HepG2 (cell line): ENCODE measurements around the gene COL4A6. TPM values are rescaled to one million over a fixed set of nuclear protein-coding genes. Genes with fewer than 3 reads are reported as not detected.

Source experiments
- ATAC-seq: fragments of 200-7000 bp; cut with Tn5 transposase; 3 replicates; pipeline ENCODE4 v1.9.1; 2020; ENCODE audit warnings: mild to moderate bottlenecking, moderate library complexity
- BruUV-seq: library from RNA; stranded (reverse); fragments of 400-500 nt; replicated peaks from 2 replicates; lab custom pipeline; 2021; lab: Mats Ljungman, UMichigan
- CTCF ChIA-PET: fragments of 300-600 bp; formaldehyde crosslinking; extraction: SDS; loops from one replicate; lab custom pipeline; 2021; ENCODE audit warnings: low total read pairs, inconsistent platforms, low intra/inter-chr PET ratio; lab: Yijun Ruan, JAX
- POLR2A ChIA-PET: fragments of 350-600 bp; sonication (Branson Sonifier 250); formaldehyde crosslinking; loops from one replicate; lab custom pipeline; 2020; ENCODE audit warnings: antibody characterized with exemption, inconsistent platforms; lab: Yijun Ruan, JAX
- DNase-seq: peaks from one replicate; pipeline ENCODE4 v3.0.0-alpha.2; 2015; ENCODE audit warnings: low spot score
- FAIRE-seq: peaks from 3 replicates; lab custom pipeline; 2011; peaks lifted over from hg19 to GRCh38; lab: Jason Lieb, UNC
- H2AFZ ChIP-seq: one replicate; pipeline ENCODE4 v1.6.1; 2011; ENCODE audit warnings: low read length, inconsistent platforms
- H3K27ac ChIP-seq: fragments of 300-600 bp; 3 replicates; pipeline ENCODE4 v1.8.0; 2011; ENCODE audit warnings: mixed run types, mild to moderate bottlenecking, mixed read lengths, low read length, inconsistent platforms; ENCODE audit not compliant: insufficient read depth; ENCODE audit errors: extremely low read length
- H3K27me3 ChIP-seq, 2 experiments: fragments of 200-600 bp in 1 of 2; 2 replicates in 1 of 2; 3 replicates in 1 of 2; pipeline versions ENCODE4 v1.6.0 to v1.8.0; 2011; ENCODE audit warnings: low read length in 2 of 2, mild to moderate bottlenecking in 2 of 2, moderate library complexity in 2 of 2, inconsistent platforms in 1 of 2; ENCODE audit not compliant: insufficient read depth in 2 of 2, control insufficient read depth in 1 of 2
- H3K36me3 ChIP-seq, 2 experiments: fragments of 200-600 bp in 1 of 2; replicated peaks in 1 of 2; 2 replicates in 1 of 2; 3 replicates in 1 of 2; pipeline versions ENCODE4 v1.5.1 to v1.8.0; 2011; ENCODE audit warnings: low read length in 2 of 2, inconsistent platforms in 1 of 2; ENCODE audit not compliant: insufficient read depth in 2 of 2, control insufficient read depth in 1 of 2
- H3K4me1 ChIP-seq: 2 replicates; pipeline ENCODE4 v1.5.1; 2012; ENCODE audit warnings: low read length, inconsistent platforms; ENCODE audit not compliant: insufficient read depth
- H3K4me2 ChIP-seq: 2 replicates; pipeline ENCODE4 v1.6.0; 2011; ENCODE audit warnings: low read depth, low read length, inconsistent platforms
- H3K4me3 ChIP-seq, 3 experiments: fragments of 200-600 bp in 1 of 3; sonication (generic), shearing (Covaris generic) in 1 of 3; replicated peaks in 1 of 3; 2 replicates each; pipeline ENCODE4 v1.5.1; 2011 to 2016; ENCODE audit warnings: low read length in 3 of 3, inconsistent platforms in 2 of 3, low read depth in 2 of 3, mild to moderate bottlenecking in 2 of 3, control low read depth in 1 of 3, mixed read lengths in 1 of 3; ENCODE audit not compliant: insufficient read depth in 1 of 3
- H3K79me2 ChIP-seq: one replicate; pipeline ENCODE4 v1.6.1; 2011; ENCODE audit warnings: low read length, inconsistent platforms; ENCODE audit not compliant: insufficient read depth
- H3K9ac ChIP-seq: 2 replicates; pipeline ENCODE4 v1.6.0; 2011; ENCODE audit warnings: mild to moderate bottlenecking, low read depth, low read length, inconsistent platforms; ENCODE audit not compliant: insufficient read depth
- H3K9me3 ChIP-seq: 2 replicates; pipeline ENCODE4 v1.5.1; 2012; ENCODE audit warnings: mild to moderate bottlenecking, low read length
- H4K20me1 ChIP-seq: 2 replicates; pipeline ENCODE4 v1.6.0; 2011; ENCODE audit warnings: inconsistent platforms, mild to moderate bottlenecking, low read length, moderate library complexity; ENCODE audit not compliant: insufficient read depth
- BCL6 ChIP-seq: IDR thresholded peaks from 2 replicates; pipeline ENCODE4 v1.6.1; 2016; ENCODE audit warnings: missing genetic modification reagents, missing compliant biosample characterization
- GATAD2A ChIP-seq: IDR thresholded peaks from 2 replicates; pipeline ENCODE4 v1.6.1; 2016
- GLI4 ChIP-seq: sonication (generic); formaldehyde crosslinking; IDR thresholded peaks from 2 replicates; pipeline ENCODE4 v1.5.1; 2020; ENCODE audit warnings: missing genetic modification reagents, mild to moderate bottlenecking, moderate library complexity, borderline replicate concordance
- HOXD1 ChIP-seq: sonication (generic); formaldehyde crosslinking; IDR thresholded peaks from 2 replicates; pipeline ENCODE4 v1.5.0; 2020; ENCODE audit warnings: missing genetic modification reagents
- ISL2 ChIP-seq: sonication (generic); formaldehyde crosslinking; IDR thresholded peaks from 2 replicates; pipeline ENCODE4 v1.5.0; 2020; ENCODE audit warnings: missing genetic modification reagents
- NCOA2 ChIP-seq: sonication (generic); formaldehyde crosslinking; IDR thresholded peaks from 2 replicates; pipeline ENCODE4 v1.8.0; 2022; ENCODE audit warnings: inconsistent platforms
- NPAS2 ChIP-seq: sonication (generic); formaldehyde crosslinking; IDR thresholded peaks from 2 replicates; pipeline ENCODE4 v1.8.0; 2022; ENCODE audit warnings: mild to moderate bottlenecking, missing genetic modification reagents, borderline replicate concordance
- PPARG ChIP-seq: conservative IDR thresholded peaks from 2 replicates; pipeline ENCODE4 v1.6.1; 2016; ENCODE audit warnings: missing biosample characterization, missing genetic modification reagents
- RARG ChIP-seq: sonication (generic); formaldehyde crosslinking; IDR thresholded peaks from 2 replicates; pipeline ENCODE4 v1.4.0; 2020; ENCODE audit warnings: low read depth, mild to moderate bottlenecking, missing genetic modification reagents
- SOX13 ChIP-seq, 3 experiments: fragments of 450-650 bp in 1 of 3; sonication (generic) in 1 of 3; formaldehyde crosslinking in 1 of 3; IDR thresholded peaks in 2 of 3; conservative IDR thresholded peaks in 1 of 3; 2 replicates each; pipeline versions ENCODE4 v1.5.0 to v1.6.1; 2016 to 2020; ENCODE audit warnings: antibody characterized with exemption in 1 of 3, mild to moderate bottlenecking in 1 of 3, missing compliant biosample characterization in 1 of 3, missing genetic modification reagents in 1 of 3, moderate library complexity in 1 of 3
- SOX5 ChIP-seq: IDR thresholded peaks from 2 replicates; pipeline ENCODE4 v1.6.1; 2016; ENCODE audit warnings: borderline replicate concordance
- YEATS2 ChIP-seq: sonication (generic); formaldehyde crosslinking; IDR thresholded peaks from 2 replicates; pipeline ENCODE4 v1.4.0; 2020; ENCODE audit warnings: missing genetic modification reagents, borderline replicate concordance
- ZNF207 ChIP-seq: fragments of 450-650 bp; IDR thresholded peaks from 2 replicates; pipeline ENCODE4 v1.6.1; 2016; ENCODE audit warnings: antibody characterized with exemption, borderline replicate concordance
- ZSCAN9 ChIP-seq: IDR thresholded peaks from 2 replicates; pipeline ENCODE4 v1.6.1; 2016; ENCODE audit warnings: borderline replicate concordance
- WGBS: methylation state at CpG from one replicate; pipeline ENCODE4 v1.1.6; 2017; ENCODE audit warnings: low lambda C conversion rate; 5-methylcytosine and 5-hydroxymethylcytosine counted together
- in situ Hi-C: cut with HindIII; loops from 2 replicates; pipeline ENCODE4 v1.10.0; 2017; ENCODE audit warnings: low pct_unique_long_range_greater_than_20kb; ENCODE audit not compliant: extremely low pct_ligation_motif_present
- intact Hi-C: fragments of 100-400 bp; cut with micrococcal nuclease; formaldehyde crosslinking; loops from one replicate; pipeline ENCODE4 v1.10.0; 2022; ENCODE audit not compliant: unreplicated experiment
- polyA plus RNA-seq, 8 experiments: library from polyadenylated mRNA; depleted of rRNA in 3 of 8; stranded (reverse) in 7 of 8; unstranded in 1 of 8; fragments of >200 nt; fragmentation: Illumina TruSeq in 4 of 8; extraction: Trizol in 4 of 8; gene quantifications; 2 replicates each; pipeline versions ENCODE4 v1.2.1 to v1.2.3, GENCODE V29; 2011 to 2016; ENCODE audit warnings: low read depth in 4 of 8, missing spikeins in 1 of 8, mixed read lengths in 1 of 8; ENCODE audit not compliant: insufficient read depth in 1 of 8
- total RNA-seq, 5 experiments: library from RNA; depleted of rRNA; stranded (reverse); fragments of >200 nt; fragmentation: Illumina TruSeq; extraction: Trizol; gene quantifications; 2 replicates each; pipeline ENCODE4 v1.2.3, GENCODE V29; 2016; ENCODE audit warnings: low read depth in 1 of 5
- TF ChIP-seq, protein P1 (sequence below), 2 experiments: sonication (generic) in 1 of 2; formaldehyde crosslinking in 1 of 2; IDR thresholded peaks; 2 replicates each; pipeline versions ENCODE4 v1.4.0 to v1.6.1; 2016 to 2020; ENCODE audit warnings: borderline replicate concordance in 1 of 2, low read depth in 1 of 2, mild to moderate bottlenecking in 1 of 2, missing genetic modification reagents in 1 of 2
- TF ChIP-seq, protein P2 (sequence below): sonication (generic); formaldehyde crosslinking; IDR thresholded peaks from 2 replicates; pipeline ENCODE4 v1.8.0; 2022; ENCODE audit warnings: missing genetic modification reagents, low read depth, mild to moderate bottlenecking, borderline replicate concordance
- TF ChIP-seq, protein P3 (sequence below): sonication (generic); formaldehyde crosslinking; IDR thresholded peaks from 2 replicates; pipeline ENCODE4 v1.8.0; 2022; ENCODE audit warnings: missing genetic modification reagents, mild to moderate bottlenecking, inconsistent platforms, borderline replicate concordance

The COL4A6 gene
- total and polyA plus RNA-seq, 2 of the 13 experiments (the other 11 are each of a cell fraction or from before 2014, with no cell fraction given), result 4.5 to 8.2 TPM

DNA sequence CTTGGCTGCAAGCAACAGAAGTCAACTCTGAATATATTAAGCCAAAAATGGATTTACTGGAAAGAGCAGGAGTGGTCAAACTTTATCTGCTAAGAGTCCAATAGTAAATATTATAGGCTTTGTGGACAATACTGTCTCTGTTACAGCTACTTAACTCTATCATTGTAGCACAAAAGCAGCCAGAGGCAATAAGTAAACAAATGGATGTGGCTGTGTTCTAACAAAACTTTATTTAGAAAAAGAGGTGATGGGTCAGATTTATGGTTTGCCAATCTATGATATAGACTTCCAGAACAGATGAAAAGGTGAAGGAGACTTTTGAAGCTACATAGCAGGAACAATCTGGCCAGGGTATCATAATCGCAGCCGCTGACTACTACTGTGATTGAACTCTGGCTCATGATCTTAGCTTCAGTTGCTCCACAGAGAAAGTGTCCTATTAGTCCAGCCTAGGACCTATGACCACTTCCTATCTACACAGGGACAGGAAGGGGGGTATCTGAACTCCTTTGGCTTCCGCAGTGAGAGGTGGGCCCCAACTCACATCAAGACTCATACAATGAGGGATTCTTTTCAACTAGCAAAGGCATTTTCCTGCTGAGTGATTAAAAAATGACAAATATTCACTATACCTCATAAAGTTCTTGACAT lies 191.8 kb downstream of the COL4A6 start:
- peak; percentile 15 for FAIRE-seq
- TF ChIP-seq NCOA2 (CRISPR knock-in tag), result peak; percentile 48; the same call in 1 of the 2 replicates
- no peak for TF ChIP-seq YEATS2
- TF ChIP-seq, protein P1, sequence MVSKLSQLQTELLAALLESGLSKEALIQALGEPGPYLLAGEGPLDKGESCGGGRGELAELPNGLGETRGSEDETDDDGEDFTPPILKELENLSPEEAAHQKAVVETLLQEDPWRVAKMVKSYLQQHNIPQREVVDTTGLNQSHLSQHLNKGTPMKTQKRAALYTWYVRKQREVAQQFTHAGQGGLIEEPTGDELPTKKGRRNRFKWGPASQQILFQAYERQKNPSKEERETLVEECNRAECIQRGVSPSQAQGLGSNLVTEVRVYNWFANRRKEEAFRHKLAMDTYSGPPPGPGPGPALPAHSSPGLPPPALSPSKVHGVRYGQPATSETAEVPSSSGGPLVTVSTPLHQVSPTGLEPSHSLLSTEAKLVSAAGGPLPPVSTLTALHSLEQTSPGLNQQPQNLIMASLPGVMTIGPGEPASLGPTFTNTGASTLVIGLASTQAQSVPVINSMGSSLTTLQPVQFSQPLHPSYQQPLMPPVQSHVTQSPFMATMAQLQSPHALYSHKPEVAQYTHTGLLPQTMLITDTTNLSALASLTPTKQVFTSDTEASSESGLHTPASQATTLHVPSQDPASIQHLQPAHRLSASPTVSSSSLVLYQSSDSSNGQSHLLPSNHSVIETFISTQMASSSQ (IDR thresholded peaks at IDR 0.05; ENCODE audit: low read depth), result no peak
- TF ChIP-seq, protein P1 (CRISPR knock-in tag; IDR thresholded peaks at IDR 0.05; ENCODE audit: borderline replicate concordance), result no peak
- TF ChIP-seq, protein P2, sequence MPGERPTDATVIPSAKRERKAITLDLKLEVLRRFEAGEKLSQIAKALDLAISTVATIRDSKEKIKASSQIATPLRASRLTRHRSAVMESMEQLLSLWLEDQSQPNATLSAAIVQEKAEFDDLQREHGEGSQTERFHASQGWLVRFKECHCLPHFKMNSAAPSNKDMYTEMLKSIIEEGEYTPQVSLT (CRISPR knock-in tag), result no peak
- no peak for TF ChIP-seq ZSCAN9
- TF ChIP-seq BCL6, result peak; percentile 56
- no peak for TF ChIP-seq HOXD1 (CRISPR knock-in tag)
- peak; percentile 59; the same call in 1 of the 2 replicates for TF ChIP-seq SOX5 (CRISPR knock-in tag)
- TF ChIP-seq RARG (CRISPR knock-in tag), result no peak
- TF ChIP-seq PPARG, result peak; percentile 56
- TF ChIP-seq ZNF207, result no peak
- peak; percentile 56; the same call in 1 of the 2 replicates for TF ChIP-seq GATAD2A (CRISPR knock-in tag)
- TF ChIP-seq ISL2 (CRISPR knock-in tag), result peak; percentile 39; the same call in 1 of the 2 replicates
- TF ChIP-seq, protein P3, sequence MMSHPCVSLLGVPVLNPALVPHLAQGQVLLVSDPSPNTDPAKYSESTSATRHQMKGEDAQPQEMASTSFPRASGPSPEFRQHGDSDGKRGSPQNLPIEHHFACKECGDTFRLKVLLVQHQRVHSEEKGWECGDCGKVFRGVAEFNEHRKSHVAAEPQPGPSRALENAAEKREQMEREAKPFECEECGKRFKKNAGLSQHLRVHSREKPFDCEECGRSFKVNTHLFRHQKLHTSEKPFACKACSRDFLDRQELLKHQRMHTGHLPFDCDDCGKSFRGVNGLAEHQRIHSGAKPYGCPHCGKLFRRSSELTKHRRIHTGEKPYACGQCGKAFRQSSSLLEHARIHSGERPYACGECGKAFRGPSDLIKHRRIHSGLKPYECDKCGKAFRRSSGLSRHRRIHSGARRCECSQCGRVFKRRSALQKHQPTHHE, result no peak
- TF ChIP-seq GLI4 (CRISPR knock-in tag), result no peak
- no peak for TF ChIP-seq NPAS2 (CRISPR knock-in tag)
- no peak for TF ChIP-seq SOX13 (IDR thresholded peaks at IDR 0.05)
- peak in 1 of 2 experiments; percentile 80; a peak in 2 of 4 replicates for TF ChIP-seq SOX13 (CRISPR knock-in tag; conservative IDR thresholded peaks at IDR 0.05 in 1 of 2, IDR thresholded peaks at IDR 0.05 in 1 of 2)

More for the DNA sequence above, 191.8 kb downstream of the COL4A6 start:
- Histone ChIP-seq H3K36me3 (no peaks in the 10 kb centered on the region), H3K27ac (peak overlapping the region; percentile 57), H3K27me3 (no peaks in the 10 kb centered on the region), H3K9ac (0 out of 2 replicates have a peak overlapping the region, but pooled peaks have one; percentile 15), H3K9me3 (no peaks in the 10 kb centered on the region), H3K4me2 (peak overlapping the region; percentile 27), H3K4me3 (no peak overlapping the region), H4K20me1 (no peaks in the 10 kb centered on the region), H3K79me2 (no peaks in the 10 kb centered on the region), H2AFZ (no peak overlapping the region), H3K4me1 (peaks cover 62% of the 10 kb centered on the region)
- no TSS peak for BruUV-seq
- in situ Hi-C loops (no loop called here), intact Hi-C loops (loop anchor here (10.0 kb wide), 1 partner anchor 188 kb away; the partner anchor contains the start of genes COL4A5 and COL4A6)
- peak; percentile 50 for DNase-seq
- CTCF ChIA-PET, result no interaction called here
- ATAC-seq, result peak; percentile 69
- 41% methylated on average over 3 of the region's 3 CpGs for WGBS
- POLR2A ChIA-PET, result interaction anchor here (1.8 kb wide), 1 partner anchor 52 kb away, joined by 7 read pairs; no protein-coding TSS in a partner anchor
